Fibroblast of the conjunctiva (primary cell): ENCODE measurements around the gene EPHB1.
"Not testable (repeated sequence)": the region's sequence is repeated elsewhere in the genome, so short reads cannot be mapped to it uniquely, and the experiment has no call there.

Source experiments
- DNase-seq: peaks from one replicate; pipeline ENCODE4 v3.0.0-alpha.2; 2010; ENCODE audit warnings: low read depth

The EPHB1 gene

GRCh38 chr3:134777341-134777740, 17.7 kb upstream of the EPHB1 start:
- no peak for DNase-seq

- DNase-seq, result not testable (repeated sequence)
These were observed 6.8 kb upstream of the EPHB1 start for GRCh38 chr3:134788283-134788682.

GRCh38 chr3:134790065-134790464, 5.0 kb upstream of the EPHB1 start:
- DNase-seq, result no peak

GRCh38 chr3:134791992-134792391, 3.1 kb upstream of the EPHB1 start:
- DNase-seq, result no peak

- DNase-seq, result no peak
These were observed 2.4 kb upstream of the EPHB1 start for GRCh38 chr3:134792700-134793099.

- DNase-seq, result no peak
These were observed 1.5 kb upstream of the EPHB1 start for GRCh38 chr3:134793562-134793961.

GRCh38 chr3:134794323-134794722, 737 bp upstream of the EPHB1 start:
- no peak for DNase-seq

- no peak for DNase-seq
These were observed 753 bp downstream of the EPHB1 start for GRCh38 chr3:134795746-134796280.

- DNase-seq, result no peak
These were observed 1.4 kb downstream of the EPHB1 start for GRCh38 chr3:134796281-134797056.

GRCh38 chr3:134797057-134797740, 2.1 kb downstream of the EPHB1 start:
- no peak for DNase-seq

GRCh38 chr3:134797741-134798451, 2.8 kb downstream of the EPHB1 start:
- DNase-seq, result no peak

- no peak for DNase-seq
These were observed 3.7 kb downstream of the EPHB1 start for GRCh38 chr3:134798681-134799311.

GRCh38 chr3:134799393-134799792, 4.3 kb downstream of the EPHB1 start:
- DNase-seq, result no peak

- DNase-seq, result no peak
These were observed 6.3 kb downstream of the EPHB1 start for GRCh38 chr3:134801204-134801958.

GRCh38 chr3:134802428-134803050, 7.5 kb downstream of the EPHB1 start:
- no peak for DNase-seq

GRCh38 chr3:134803051-134803505, 8.0 kb downstream of the EPHB1 start:
- DNase-seq, result no peak

- DNase-seq, result no peak
These were observed 8.6 kb downstream of the EPHB1 start for GRCh38 chr3:134803652-134804051.

- DNase-seq, result no peak
These were observed 9.7 kb downstream of the EPHB1 start for GRCh38 chr3:134804508-134805480.

- no peak for DNase-seq
These were observed 12.1 kb downstream of the EPHB1 start for GRCh38 chr3:134807189-134807588.

GRCh38 chr3:134808835-134809234, 13.8 kb downstream of the EPHB1 start:
- no peak for DNase-seq
